SKM-1 (cell line): Measurements from ENCODE around the gene TP53I3.
"Not testable (repeated sequence)": the region's sequence is repeated elsewhere in the genome, so short reads cannot be mapped to it uniquely, and the experiment has no call there.

Source experiments
- DNase-seq: peaks from one replicate; lab custom pipeline; 2025; ENCODE audit not compliant: unreplicated experiment; lab: John Stamatoyannopoulos, UW

Gene TP53I3

GRCh38 chr2:24054366-24055010, 30.1 kb downstream of the TP53I3 start:
- no peak for DNase-seq

- no peak for DNase-seq
These were observed 31.7 kb downstream of the TP53I3 start for GRCh38 chr2:24052951-24053350.

- DNase-seq, result no peak
These were observed 32.8 kb downstream of the TP53I3 start for GRCh38 chr2:24051833-24052232.

DNA sequence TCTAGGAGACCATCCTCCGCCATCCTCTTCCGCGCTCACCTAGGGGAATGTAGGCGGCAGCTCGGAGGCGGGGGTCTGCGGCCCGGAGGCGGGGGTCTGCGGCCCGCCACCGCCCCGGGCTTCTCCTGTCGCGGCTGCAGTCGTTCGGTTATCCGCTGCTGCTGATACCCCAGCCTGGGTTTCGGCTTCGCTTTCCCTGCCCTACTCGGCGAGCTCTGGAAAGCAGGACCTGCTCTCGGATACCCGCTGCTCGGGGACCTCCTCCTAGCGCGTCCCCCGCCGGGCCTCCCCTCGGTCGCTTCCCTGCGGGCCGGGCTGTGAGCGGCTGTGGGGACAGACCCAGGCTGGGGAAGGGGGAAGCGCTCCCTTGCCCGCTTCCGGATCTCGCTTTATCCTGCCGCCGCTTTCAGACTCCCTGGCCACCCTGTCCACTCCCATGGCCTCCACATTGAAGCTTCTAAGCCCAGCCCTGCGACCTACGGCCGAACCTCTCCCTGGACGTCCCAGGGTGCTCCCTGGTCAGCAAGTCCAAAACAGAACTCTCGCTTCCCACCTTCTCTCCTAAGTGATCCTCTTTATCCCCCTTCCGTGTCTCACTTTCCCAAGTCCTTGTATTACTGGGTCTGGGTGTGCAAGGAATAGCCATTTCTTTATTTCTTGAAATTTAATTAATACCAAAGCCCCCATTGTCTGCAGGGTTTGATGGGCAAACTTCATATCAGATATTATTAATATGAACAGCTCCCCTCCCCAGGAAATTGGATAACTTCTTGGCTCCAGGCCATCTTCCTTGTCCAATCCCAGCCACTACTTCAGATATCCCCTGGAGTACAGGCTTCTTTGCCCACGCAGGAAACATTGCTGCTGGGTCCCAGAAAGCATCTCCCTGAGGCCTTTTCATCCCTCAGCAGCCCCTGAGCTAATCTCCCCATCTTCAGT, 34.3 kb downstream of the TP53I3 start:
- no peak for DNase-seq

GRCh38 chr2:24049485-24050021, 35.1 kb downstream of the TP53I3 start, which contains the start of gene FKBP1B:
FKBP1B (plus strand) TSS chr2:24049741; CDS start chr2:24049850, 109 bp downstream.
- DNase-seq, result no peak

DNA sequence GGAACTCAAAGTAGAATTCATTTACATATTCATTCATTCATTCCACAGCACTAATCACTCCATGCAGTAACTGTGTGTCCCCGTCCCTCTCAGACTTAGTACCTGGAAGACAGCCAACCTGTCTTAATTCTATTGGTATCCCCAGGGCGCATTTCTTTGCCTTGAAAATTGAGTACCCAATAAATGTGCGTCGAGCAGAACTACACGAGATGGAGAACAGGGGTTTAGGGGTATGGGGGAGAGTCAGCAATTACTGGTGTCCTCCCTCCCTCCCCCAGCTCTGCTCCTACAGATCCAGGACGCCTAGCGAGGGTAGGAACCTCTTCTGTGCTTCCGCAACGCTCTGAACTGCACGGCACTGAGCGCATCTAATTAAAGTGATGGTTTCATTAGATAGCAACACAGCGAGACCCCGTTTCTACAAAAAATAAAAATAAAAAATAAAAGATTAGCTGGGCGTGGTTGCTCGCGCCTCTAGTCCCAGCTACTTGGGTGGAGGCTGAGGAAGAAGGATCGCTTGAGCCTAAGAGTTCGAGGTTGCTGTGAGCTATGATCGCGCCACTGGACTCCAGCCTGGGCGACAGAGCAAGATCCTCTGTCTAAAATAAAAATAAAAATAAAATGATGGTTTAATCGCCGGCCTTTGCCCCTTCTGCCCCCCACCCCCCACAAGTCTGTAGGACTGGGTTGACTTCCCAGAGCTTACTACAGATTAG, 35.7 kb downstream of the TP53I3 start:
- no peak for DNase-seq

DNA sequence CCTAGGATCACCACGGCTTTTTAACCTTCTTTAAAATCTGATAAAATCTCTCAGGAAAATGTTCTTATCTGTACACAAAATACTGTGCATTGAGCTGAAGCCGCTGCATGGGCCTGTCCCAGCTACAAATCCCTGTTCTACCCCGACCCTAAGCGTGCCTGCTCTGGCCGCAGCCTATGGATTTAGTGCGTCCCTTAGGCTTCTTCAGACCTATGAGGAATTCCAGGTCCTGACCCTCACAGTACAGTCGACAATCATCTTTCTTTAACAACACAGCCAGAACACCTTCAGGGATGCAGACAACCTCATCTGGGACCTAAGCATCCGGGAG, 37.0 kb downstream of the TP53I3 start:
- DNase-seq, result no peak

GRCh38 chr2:24046930-24047702, 37.5 kb downstream of the TP53I3 start, which contains the start of gene WDCP:
WDCP (minus strand) TSS chr2:24047391; CDS start chr2:24039494, 7,897 bp downstream.
- peak; percentile 97 for DNase-seq

DNA sequence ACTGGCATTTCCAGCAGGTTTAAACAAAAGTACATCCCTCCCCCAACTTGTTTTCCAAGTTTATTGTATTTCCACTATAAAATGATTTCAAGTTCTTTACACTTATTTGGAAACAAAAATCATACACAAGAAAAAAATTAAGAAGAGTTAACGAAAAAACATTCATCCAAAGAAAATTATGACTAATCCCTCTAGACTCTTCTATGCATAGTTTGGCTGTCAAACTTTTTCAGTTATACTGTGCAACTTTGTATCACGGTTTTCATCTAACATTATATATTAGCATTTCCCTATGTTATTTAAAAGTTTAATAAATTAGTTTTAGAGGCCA, 38.1 kb downstream of the TP53I3 start:
- DNase-seq, result no peak

GRCh38 chr2:24045511-24046508, 38.8 kb downstream of the TP53I3 start:
- DNase-seq, result no peak

DNA sequence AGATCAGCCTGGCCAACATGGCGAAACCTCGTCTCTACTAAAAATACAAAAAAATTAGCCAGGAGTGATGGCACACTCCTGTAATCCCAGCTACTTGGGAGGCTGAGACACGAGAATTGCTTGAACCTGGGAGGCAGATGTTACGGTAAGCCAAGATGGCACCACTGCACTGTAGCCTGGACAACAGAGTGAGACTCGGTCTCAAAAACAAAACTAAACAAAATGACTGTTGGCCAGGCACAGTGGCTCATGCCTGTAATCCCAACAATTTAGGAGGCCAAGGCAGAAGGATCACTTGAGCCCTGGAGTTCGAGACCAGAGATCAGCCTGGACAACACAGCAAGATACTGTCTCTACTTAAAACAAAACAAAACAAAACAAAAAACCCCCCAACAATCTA, 41.5 kb downstream of the TP53I3 start:
- not testable (repeated sequence) for DNase-seq

DNA sequence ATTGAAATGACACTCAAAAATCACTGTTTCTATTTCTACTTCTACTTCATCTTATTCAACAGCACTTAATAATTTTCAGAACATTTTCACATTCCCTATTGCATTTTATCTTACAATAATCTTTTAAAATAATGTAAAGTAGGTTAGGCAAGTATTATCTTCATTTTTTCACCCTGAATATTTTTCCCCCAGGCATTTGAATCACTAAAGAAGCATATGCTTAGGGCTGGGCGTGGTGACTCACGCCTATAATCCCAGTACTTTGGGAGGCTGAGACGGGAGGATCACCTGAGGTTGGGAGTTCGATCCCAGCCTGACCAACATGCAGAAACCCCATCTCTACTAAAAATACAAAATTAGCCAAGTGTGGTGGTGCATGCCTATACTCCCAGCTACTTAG, 44.1 kb downstream of the TP53I3 start:
- DNase-seq, result no peak

DNA sequence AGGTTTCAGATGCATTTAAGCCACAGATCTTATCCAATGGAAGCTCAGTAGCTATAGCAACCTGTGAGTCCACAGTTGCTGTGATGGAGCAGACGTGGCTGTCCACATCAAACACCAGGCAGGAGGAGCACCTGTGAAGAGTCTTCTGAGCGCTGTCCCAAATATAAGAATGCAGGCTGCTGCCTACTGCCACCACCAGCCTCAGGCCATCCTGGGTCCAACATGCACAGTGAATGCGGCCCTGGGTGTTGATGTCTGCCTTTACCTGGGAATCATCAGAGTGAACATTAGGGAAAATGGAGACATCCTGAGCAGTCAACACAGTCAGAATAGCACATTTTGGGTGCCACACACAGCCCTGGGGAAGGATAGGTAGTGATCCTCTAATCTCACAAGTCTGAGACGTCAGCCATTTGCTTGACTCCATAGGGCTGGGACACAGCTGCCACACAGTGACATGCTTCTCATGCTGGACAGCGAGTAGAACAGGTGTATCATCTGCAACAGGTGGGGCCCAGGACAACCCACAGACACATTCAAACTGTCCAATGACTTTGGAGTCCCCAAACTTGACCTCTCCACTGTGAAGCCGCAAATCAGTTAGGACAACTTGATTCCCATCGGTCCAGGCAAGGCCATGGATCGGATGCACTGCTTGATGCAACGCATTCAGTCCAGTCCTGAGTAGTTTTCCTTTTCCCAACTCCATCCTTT, 45.7 kb downstream of the TP53I3 start:
- DNase-seq, result no peak
